Stimulated activated CD4-positive, alpha-beta T cell treated with anti-CD3 and anti-CD28 coated beads, TNF-alpha, amount 100 ng/mL, for 1 hour (primary cell): ENCODE measurements around the gene THRB.
"Not testable (repeated sequence)": the region's sequence is repeated elsewhere in the genome, so short reads cannot be mapped to it uniquely, and the experiment has no call there.

Experiments used
- DNase-seq, 3 donors: peaks; one replicate each; pipeline ENCODE4 v3.0.0-alpha.2; 2020; ENCODE audit warnings: low read depth in 3 of 3, low spot score in 1 of 3

THRB gene

GRCh38 chr3:24120434-24120833 lies 374.2 kb downstream of the THRB start:
- DNase-seq, result no peak

- no peak for DNase-seq
These were observed 375.3 kb downstream of the THRB start for GRCh38 chr3:24119321-24119751.

GRCh38 chr3:24117508-24117907 lies 377.1 kb downstream of the THRB start:
- no peak for DNase-seq

GRCh38 chr3:24111711-24112110 lies 382.9 kb downstream of the THRB start:
- no peak for DNase-seq

- DNase-seq, result no peak
These were observed 384.6 kb downstream of the THRB start for GRCh38 chr3:24110051-24110450.

GRCh38 chr3:24101676-24102168 lies 392.9 kb downstream of the THRB start:
- DNase-seq, result no peak

GRCh38 chr3:24100696-24101402 lies 393.8 kb downstream of the THRB start:
- no peak for DNase-seq

- DNase-seq, result no peak
These were observed 397.9 kb downstream of the THRB start for GRCh38 chr3:24096695-24097290.

GRCh38 chr3:24096271-24096670 lies 398.4 kb downstream of the THRB start:
- DNase-seq, result no peak

GRCh38 chr3:24094818-24095217 lies 399.8 kb downstream of the THRB start:
- not testable (repeated sequence) for DNase-seq

- no peak for DNase-seq
These were observed 405.9 kb downstream of the THRB start for GRCh38 chr3:24088782-24089181.

- no peak for DNase-seq
These were observed 407.2 kb downstream of the THRB start for GRCh38 chr3:24087469-24087868.

GRCh38 chr3:24086617-24087404 lies 407.8 kb downstream of the THRB start:
- DNase-seq, result no peak

GRCh38 chr3:24086206-24086605 lies 408.4 kb downstream of the THRB start:
- no peak for DNase-seq

GRCh38 chr3:24072193-24072592 lies 422.5 kb downstream of the THRB start:
- no peak for DNase-seq

GRCh38 chr3:24069045-24069444 lies 425.6 kb downstream of the THRB start:
- DNase-seq, result no peak

GRCh38 chr3:24067483-24067882 lies 427.2 kb downstream of the THRB start:
- no peak for DNase-seq
